ENCODE data around the gene TNS1. TPM values are rescaled to one million over a fixed set of nuclear protein-coding genes. Genes with fewer than 3 reads are reported as not detected.

The TNS1 gene
- total RNA-seq, 1 experiment from 2014 or later: 3.4 TPM

DNA sequence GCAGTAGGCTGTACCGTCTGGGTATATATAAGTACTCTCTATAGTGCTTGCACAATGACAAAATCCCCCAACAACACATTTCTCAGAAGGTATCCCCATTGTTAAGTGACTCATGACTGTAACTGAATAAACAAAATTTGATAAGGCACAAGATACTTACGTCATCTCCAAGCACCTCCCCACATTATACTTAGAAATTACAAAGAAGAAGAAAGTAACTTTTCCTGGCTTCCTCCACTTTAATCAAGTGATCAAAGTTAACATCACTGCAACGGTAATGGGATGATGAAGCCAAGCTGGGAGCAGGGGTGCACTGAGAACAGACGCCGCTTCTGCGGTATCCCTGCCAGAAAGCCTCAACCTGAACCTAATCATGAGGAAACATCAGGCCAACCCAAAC lies 9.7 kb downstream of the TNS1 start:
- H3K4me3 Mint-ChIP-seq: no peak overlapping the region
- H3K4me1 Mint-ChIP-seq: peaks cover 14 to 32% of the 10 kb centered on the region in 2 experiments
- Histone ChIP-seq H3K56ac (ENCODE audit: insufficient read length, low read depth, low read length) (no peak overlapping the region), H4K5ac (ENCODE audit: insufficient read length, low read depth, low read length) (no peak overlapping the region), H3K23ac (ENCODE audit: insufficient read length, low read depth, low read length) (no peak overlapping the region), H2AK5ac (ENCODE audit: insufficient read length, low read length) (no peak overlapping the region), H3K18ac (ENCODE audit: insufficient read length, low read depth, low read length) (no peak overlapping the region), H3K4me2 (ENCODE audit: insufficient read depth, insufficient read length, low read length) (no peak overlapping the region), H2BK120ac (ENCODE audit: low read depth, low read length, poor library complexity, severe bottlenecking) (no peak overlapping the region), H2BK15ac (ENCODE audit: low read depth, low read length) (no peak overlapping the region), H3T11ph (ENCODE audit: low read length) (no peak overlapping the region), H3K9ac (ENCODE audit: extremely low read depth, insufficient read length, low read length) (no peak overlapping the region), H2BK20ac (ENCODE audit: low read depth, low read length, poor library complexity, severe bottlenecking) (no peak overlapping the region), H2BK5ac (ENCODE audit: insufficient read length, low read length) (no peak overlapping the region), H3K27ac (ENCODE audit: insufficient read length, low read depth, low read length) (no peak overlapping the region), H3K23me2 (ENCODE audit: insufficient read length, low read depth, low read length, poor library complexity, severe bottlenecking) (no peaks in the 10 kb centered on the region), H3K4ac (ENCODE audit: low read depth, low read length) (no peak overlapping the region), H3K4me1 (ENCODE audit: insufficient read depth, low read length) (no peaks in the 10 kb centered on the region), H4K8ac (replicated peaks; ENCODE audit: insufficient read length, low read depth, low read length) (no peak overlapping the region), H3K27me3 (ENCODE audit: insufficient read depth, low read length) (no peaks in the 10 kb centered on the region), H4K91ac (ENCODE audit: insufficient read length, low read depth, low read length) (no peak overlapping the region), H3K9me3 (ENCODE audit: control insufficient read depth, low read depth, low read length) (no peaks in the 10 kb centered on the region), H4K20me1 (ENCODE audit: control insufficient read depth, insufficient read depth, insufficient read length) (no peaks in the 10 kb centered on the region), H3K79me2 (ENCODE audit: insufficient read depth, low read length) (no peaks in the 10 kb centered on the region), H3K79me1 (ENCODE audit: insufficient read depth, low read depth, low read length, poor library complexity, severe bottlenecking) (no peaks in the 10 kb centered on the region), H2BK12ac (ENCODE audit: insufficient read length, low read depth, low read length) (no peak overlapping the region), H2AFZ (ENCODE audit: low read length) (no peak overlapping the region), H3K14ac (ENCODE audit: insufficient read depth, low read length) (no peak overlapping the region)
- no CpG with 5 or more reads among the region's 6 CpGs for WGBS (ENCODE audit: extremely low coverage, insufficient read length, low lambda C conversion rate)
- no peak overlapping the region for H3K27ac Mint-ChIP-seq
- no peaks in the 10 kb centered on the region for H3K9me3 Mint-ChIP-seq
- no peak for DNase-seq
- H3K27me3 Mint-ChIP-seq (ENCODE audit: low read depth): peaks cover 29% of the 10 kb centered on the region
- no peaks in the 10 kb centered on the region for H3K36me3 Mint-ChIP-seq (ENCODE audit: insufficient read depth in 1 of 3, low read depth in 3 of 3)
- TF ChIP-seq, protein P1, sequence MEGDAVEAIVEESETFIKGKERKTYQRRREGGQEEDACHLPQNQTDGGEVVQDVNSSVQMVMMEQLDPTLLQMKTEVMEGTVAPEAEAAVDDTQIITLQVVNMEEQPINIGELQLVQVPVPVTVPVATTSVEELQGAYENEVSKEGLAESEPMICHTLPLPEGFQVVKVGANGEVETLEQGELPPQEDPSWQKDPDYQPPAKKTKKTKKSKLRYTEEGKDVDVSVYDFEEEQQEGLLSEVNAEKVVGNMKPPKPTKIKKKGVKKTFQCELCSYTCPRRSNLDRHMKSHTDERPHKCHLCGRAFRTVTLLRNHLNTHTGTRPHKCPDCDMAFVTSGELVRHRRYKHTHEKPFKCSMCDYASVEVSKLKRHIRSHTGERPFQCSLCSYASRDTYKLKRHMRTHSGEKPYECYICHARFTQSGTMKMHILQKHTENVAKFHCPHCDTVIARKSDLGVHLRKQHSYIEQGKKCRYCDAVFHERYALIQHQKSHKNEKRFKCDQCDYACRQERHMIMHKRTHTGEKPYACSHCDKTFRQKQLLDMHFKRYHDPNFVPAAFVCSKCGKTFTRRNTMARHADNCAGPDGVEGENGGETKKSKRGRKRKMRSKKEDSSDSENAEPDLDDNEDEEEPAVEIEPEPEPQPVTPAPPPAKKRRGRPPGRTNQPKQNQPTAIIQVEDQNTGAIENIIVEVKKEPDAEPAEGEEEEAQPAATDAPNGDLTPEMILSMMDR (conservative IDR thresholded peaks at IDR 0.05): no peak
